ENCODE measurements around the gene SLMAP. TPM values are rescaled to one million over a fixed set of nuclear protein-coding genes. Genes with fewer than 3 reads are reported as not detected.

The SLMAP gene
- total RNA-seq, 6 donors from 2014 or later: 53.4 to 104 (median 68.4) TPM

DNA sequence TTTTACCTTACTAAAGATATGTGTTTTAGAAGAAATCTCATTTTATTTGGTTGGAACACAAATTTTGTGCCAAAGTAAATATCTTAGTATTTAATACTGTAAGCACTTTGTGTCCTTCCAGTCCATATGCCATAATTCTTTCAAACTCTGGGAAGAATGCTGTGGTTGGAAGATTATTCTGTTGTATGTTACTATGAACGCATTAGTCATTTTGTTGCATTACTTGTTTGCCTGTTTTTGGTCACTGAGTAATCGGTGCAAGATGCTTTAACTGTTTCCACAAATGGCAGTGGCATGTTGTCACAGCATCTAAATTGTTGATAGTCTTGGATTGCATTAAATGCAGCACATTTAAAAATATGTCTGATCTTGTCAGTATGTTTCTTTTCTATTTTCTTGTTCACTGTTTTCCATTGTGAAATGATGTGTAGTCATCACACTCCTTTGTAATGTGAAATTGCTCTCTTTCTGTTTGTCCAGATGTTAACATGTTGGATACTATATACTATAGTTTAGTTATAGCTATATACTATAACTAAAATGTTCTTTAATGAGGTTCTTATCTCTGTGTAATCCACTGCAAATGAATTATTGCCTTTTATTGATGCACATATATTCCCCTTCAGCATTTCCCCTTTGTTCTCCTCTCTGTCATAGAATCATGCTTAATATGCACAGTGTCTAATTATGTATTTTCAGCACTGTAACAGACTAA is 162.2 kb downstream of the SLMAP start:
- WGBS, 2 donors: 89 to 95% methylated on average over 2 of the region's 2 CpGs
- Histone ChIP-seq H3K9me3 (no peaks in the 10 kb centered on the region), H3K27ac (no peak overlapping the region), H3K4me3 (no peak overlapping the region), H3K27me3 (no peaks in the 10 kb centered on the region), H3K4me1 (no peaks in the 10 kb centered on the region), H3K36me3 (peaks cover 11 to 77% (median 30%) of the 10 kb centered on the region in 4 donors)
- DNase-seq (no peak), ATAC-seq (ENCODE audit: low FRiP score in 2 of 2) (no peak)
- TF ChIP-seq EP300 (IDR thresholded peaks at IDR 0.05): no peak
- TF ChIP-seq POLR2AphosphoS5 (IDR thresholded peaks at IDR 0.05): no peak
- no peak for TF ChIP-seq POLR2A (IDR thresholded peaks at IDR 0.05)
- TF ChIP-seq, protein P1, sequence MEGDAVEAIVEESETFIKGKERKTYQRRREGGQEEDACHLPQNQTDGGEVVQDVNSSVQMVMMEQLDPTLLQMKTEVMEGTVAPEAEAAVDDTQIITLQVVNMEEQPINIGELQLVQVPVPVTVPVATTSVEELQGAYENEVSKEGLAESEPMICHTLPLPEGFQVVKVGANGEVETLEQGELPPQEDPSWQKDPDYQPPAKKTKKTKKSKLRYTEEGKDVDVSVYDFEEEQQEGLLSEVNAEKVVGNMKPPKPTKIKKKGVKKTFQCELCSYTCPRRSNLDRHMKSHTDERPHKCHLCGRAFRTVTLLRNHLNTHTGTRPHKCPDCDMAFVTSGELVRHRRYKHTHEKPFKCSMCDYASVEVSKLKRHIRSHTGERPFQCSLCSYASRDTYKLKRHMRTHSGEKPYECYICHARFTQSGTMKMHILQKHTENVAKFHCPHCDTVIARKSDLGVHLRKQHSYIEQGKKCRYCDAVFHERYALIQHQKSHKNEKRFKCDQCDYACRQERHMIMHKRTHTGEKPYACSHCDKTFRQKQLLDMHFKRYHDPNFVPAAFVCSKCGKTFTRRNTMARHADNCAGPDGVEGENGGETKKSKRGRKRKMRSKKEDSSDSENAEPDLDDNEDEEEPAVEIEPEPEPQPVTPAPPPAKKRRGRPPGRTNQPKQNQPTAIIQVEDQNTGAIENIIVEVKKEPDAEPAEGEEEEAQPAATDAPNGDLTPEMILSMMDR (IDR thresholded peaks at IDR 0.05): no peak

- TF ChIP-seq, protein P1 (IDR thresholded peaks at IDR 0.05): no peak
- no peak for TF ChIP-seq POLR2A (IDR thresholded peaks at IDR 0.05)
- no peak for TF ChIP-seq EP300 (IDR thresholded peaks at IDR 0.05)
- TF ChIP-seq POLR2AphosphoS5 (IDR thresholded peaks at IDR 0.05): no peak
- DNase-seq: no peak
- peaks cover 7 to 73% (median 28%) of the 10 kb centered on the region in 4 donors for H3K36me3 ChIP-seq
- H3K9me3 ChIP-seq: no peaks in the 10 kb centered on the region
- H3K4me3 ChIP-seq: no peak overlapping the region
- no peaks in the 10 kb centered on the region for H3K4me1 ChIP-seq
- H3K27ac ChIP-seq: no peak overlapping the region
- no peaks in the 10 kb centered on the region for H3K27me3 ChIP-seq
- ATAC-seq (ENCODE audit: low FRiP score in 2 of 2): no peak
Measured at GRCh38 chr3:57919987-57920386, 163.9 kb downstream of the SLMAP start.

DNA sequence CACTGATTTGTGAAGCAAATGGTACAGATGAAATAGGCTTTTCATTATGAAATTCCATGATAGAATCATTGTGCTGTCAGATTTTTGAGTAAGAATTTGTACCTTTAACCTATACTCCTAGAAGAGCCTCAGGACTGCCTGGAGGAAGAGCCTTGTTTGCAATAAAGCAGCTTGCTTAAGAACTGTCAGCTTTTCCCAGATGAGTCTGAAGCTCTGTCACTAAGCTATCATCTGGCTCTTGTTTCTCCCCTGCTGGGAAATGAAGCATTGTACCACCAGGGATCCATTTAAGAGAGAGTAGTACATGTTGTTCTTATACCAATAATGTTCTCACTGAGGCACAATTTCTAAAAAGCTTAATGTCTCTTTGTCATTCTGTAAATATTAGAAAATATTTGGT is 167.0 kb downstream of the SLMAP start:
- ATAC-seq (ENCODE audit: low FRiP score in 2 of 2) (no peak), DNase-seq (no peak)
- H3K27me3 ChIP-seq: no peaks in the 10 kb centered on the region
- no peaks in the 10 kb centered on the region for H3K9me3 ChIP-seq
- peaks cover 2 to 64% (median 16%) of the 10 kb centered on the region in 4 donors for H3K36me3 ChIP-seq
- H3K27ac ChIP-seq: no peak overlapping the region
- H3K4me3 ChIP-seq: no peak overlapping the region
- TF ChIP-seq, protein P1 (IDR thresholded peaks at IDR 0.05): no peak
- TF ChIP-seq POLR2AphosphoS5 (IDR thresholded peaks at IDR 0.05): no peak
- no peak for TF ChIP-seq POLR2A (IDR thresholded peaks at IDR 0.05)
- TF ChIP-seq EP300 (IDR thresholded peaks at IDR 0.05): no peak
- no peaks in the 10 kb centered on the region for H3K4me1 ChIP-seq

DNA sequence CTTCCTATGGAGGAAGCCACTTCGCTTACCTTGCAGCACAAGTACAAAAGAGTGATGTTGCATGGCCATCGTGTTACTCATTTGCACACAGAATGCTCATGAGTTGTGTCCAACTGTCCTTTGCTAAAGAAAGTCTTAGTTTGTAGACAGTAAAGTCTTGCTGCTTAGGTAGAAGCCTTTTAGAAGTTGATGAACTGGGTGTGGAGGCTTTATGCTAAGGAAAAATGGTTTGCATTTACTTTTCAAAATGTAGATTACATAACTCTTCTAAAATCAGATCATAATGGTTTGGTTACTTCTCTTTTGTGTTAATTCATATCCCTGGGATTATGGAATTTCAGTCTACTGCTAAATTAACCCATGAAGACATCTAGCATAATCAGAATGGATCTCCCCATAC is 167.6 kb downstream of the SLMAP start:
- Histone ChIP-seq H3K27me3 (no peaks in the 10 kb centered on the region), H3K4me1 (no peaks in the 10 kb centered on the region), H3K9me3 (no peaks in the 10 kb centered on the region), H3K27ac (no peak overlapping the region), H3K4me3 (no peak overlapping the region), H3K36me3 (peaks cover 2 to 66% (median 16%) of the 10 kb centered on the region in 4 donors)
- DNase-seq: no peak
- TF ChIP-seq EP300 (IDR thresholded peaks at IDR 0.05): no peak
- TF ChIP-seq, protein P1 (IDR thresholded peaks at IDR 0.05): no peak
- TF ChIP-seq POLR2AphosphoS5 (IDR thresholded peaks at IDR 0.05): no peak
- no peak for TF ChIP-seq POLR2A (IDR thresholded peaks at IDR 0.05)
- no peak for ATAC-seq (ENCODE audit: low FRiP score in 2 of 2)
- WGBS, 2 donors: 92 to 94% methylated on average over 2 of the region's 2 CpGs

- Histone ChIP-seq H3K27me3 (no peaks in the 10 kb centered on the region), H3K9me3 (no peaks in the 10 kb centered on the region), H3K4me3 (no peak overlapping the region), H3K27ac (no peak overlapping the region), H3K36me3 (peaks cover 0 to 46% (median 19%) of the 10 kb centered on the region in 4 donors), H3K4me1 (no peaks in the 10 kb centered on the region)
- no peak for ATAC-seq (ENCODE audit: low FRiP score in 2 of 2)
- TF ChIP-seq POLR2AphosphoS5 (IDR thresholded peaks at IDR 0.05) (no peak), POLR2A (IDR thresholded peaks at IDR 0.05) (no peak), EP300 (IDR thresholded peaks at IDR 0.05) (no peak)
- TF ChIP-seq, protein P1 (IDR thresholded peaks at IDR 0.05): no peak
- DNase-seq: no peak
- 97% methylated on average over 5 of the region's 5 CpGs for WGBS, 2 donors
Measured at GRCh38 chr3:57927166-57927565, 171.1 kb downstream of the SLMAP start.

Data from upper lobe of left lung (tissue), 6 donors.